GM12878 (cell line): ENCODE data around the gene PTPRD. TPM values are rescaled to one million over a fixed set of nuclear protein-coding genes. Genes with fewer than 3 reads are reported as not detected.

Experiments used
- ATAC-seq: fragments of 200-7000 bp; cut with Tn5 transposase; 3 replicates; pipeline ENCODE4 v1.9.1; 2020; ENCODE audit warnings: mild to moderate bottlenecking, moderate library complexity
- BruUV-seq: library from RNA; stranded (reverse); fragments of 400-500 nt; replicated peaks from 2 replicates; lab custom pipeline; 2021; lab: Mats Ljungman, UMichigan
- CTCF ChIA-PET: fragments of 300-600 bp; sonication (Branson Sonifier 250); formaldehyde crosslinking; extraction: SDS; loops from one replicate; lab custom pipeline; 2021; ENCODE audit warnings: inconsistent platforms; lab: Yijun Ruan, JAX
- POLR2A ChIA-PET: fragments of 350-600 bp; formaldehyde crosslinking; extraction: SDS; loops from one replicate; lab custom pipeline; 2021; ENCODE audit warnings: inconsistent platforms; lab: Charles Lee
- RAD21 ChIA-PET: fragments of 300-600 bp; sonication (Branson Sonifier 250); formaldehyde crosslinking; loops from one replicate; lab custom pipeline; 2023; ENCODE audit warnings: antibody characterized with exemption; ENCODE audit not compliant: unreplicated experiment; lab: Charles Lee
- SMC1A ChIA-PET: fragments of 300-600 bp; sonication (Branson Sonifier 250); formaldehyde crosslinking; loops from one replicate; lab custom pipeline; 2023; ENCODE audit not compliant: unreplicated experiment, uncharacterized antibody; lab: Charles Lee
- DNase-seq: peaks from one replicate; pipeline ENCODE4 v3.0.0-alpha.2; 2011; ENCODE audit warnings: low read depth, low spot score
- FAIRE-seq: peaks from 3 replicates; lab custom pipeline; 2011; peaks lifted over from hg19 to GRCh38; lab: Jason Lieb, UNC
- H2AFZ ChIP-seq: 2 replicates; pipeline ENCODE4 v1.6.0; 2011; ENCODE audit warnings: low read depth, low read length, control low read depth; ENCODE audit not compliant: control insufficient read depth
- H3K27ac ChIP-seq: 2 replicates; pipeline ENCODE4 v1.5.1; 2011; ENCODE audit warnings: control low read depth; ENCODE audit not compliant: control insufficient read depth, insufficient read depth
- H3K27me3 ChIP-seq, 2 experiments: replicated peaks in 1 of 2; 2 replicates each; pipeline versions ENCODE4 v1.6.0 to v1.6.1; 2011; ENCODE audit warnings: low read length in 1 of 2; ENCODE audit not compliant: control insufficient read depth in 2 of 2, insufficient read depth in 2 of 2
- H3K36me3 ChIP-seq, 2 experiments: 2 replicates each; pipeline ENCODE4 v1.5.1; 2011; ENCODE audit warnings: low read length in 1 of 2; ENCODE audit not compliant: control insufficient read depth in 2 of 2, insufficient read depth in 2 of 2
- H3K4me1 ChIP-seq: 2 replicates; pipeline ENCODE4 v1.6.1; 2011; ENCODE audit warnings: mild to moderate bottlenecking, low read length, moderate library complexity, mixed read lengths; ENCODE audit not compliant: control insufficient read depth, insufficient read depth
- H3K4me2 ChIP-seq: 2 replicates; pipeline ENCODE4 v1.6.0; 2011; ENCODE audit warnings: control low read depth; ENCODE audit not compliant: control insufficient read depth, insufficient read depth
- H3K4me3 ChIP-seq: fragments of 200-600 bp; sonication (generic); 2 replicates; pipeline ENCODE4 v1.5.1; 2016
- H3K79me2 ChIP-seq: 2 replicates; pipeline ENCODE4 v1.6.0; 2011; ENCODE audit warnings: low read length; ENCODE audit not compliant: control insufficient read depth, insufficient read depth
- H3K9ac ChIP-seq: 2 replicates; pipeline ENCODE4 v1.8.0; 2011; ENCODE audit warnings: low read length, control low read depth, mixed read lengths; ENCODE audit not compliant: control insufficient read depth, insufficient read depth
- H3K9me3 ChIP-seq: replicated peaks from 3 replicates; pipeline ENCODE4 v1.5.1; 2011; ENCODE audit warnings: mild to moderate bottlenecking, low read length; ENCODE audit not compliant: control insufficient read depth, insufficient read depth
- H4K20me1 ChIP-seq: 2 replicates; pipeline ENCODE4 v1.6.0; 2011; ENCODE audit not compliant: control insufficient read depth, insufficient read depth
- CUX1 ChIP-seq: IDR thresholded peaks from 2 replicates; pipeline ENCODE4 v1.6.1; 2012; ENCODE audit warnings: improper control_type of control experiment, low read depth, low read length; ENCODE audit not compliant: insufficient replicate concordance
- E2F4 ChIP-seq: IDR thresholded peaks from 2 replicates; pipeline ENCODE4 v1.6.1; 2012; ENCODE audit warnings: low read depth, low read length, improper control_type of control experiment
- ELK1 ChIP-seq: IDR thresholded peaks from 2 replicates; pipeline ENCODE4 v1.6.1; 2012; ENCODE audit warnings: low read depth, low read length, improper control_type of control experiment
- GATAD2B ChIP-seq: fragments of 450-650 bp; conservative IDR thresholded peaks from 2 replicates; pipeline ENCODE4 v1.6.1; 2017; ENCODE audit warnings: low read depth, mild to moderate bottlenecking, moderate library complexity
- IRF4 ChIP-seq: IDR thresholded peaks from 2 replicates; pipeline ENCODE4 v1.6.1; 2011; ENCODE audit warnings: low read depth, low read length
- LARP7 ChIP-seq: fragments of 450-650 bp; IDR thresholded peaks from 2 replicates; pipeline ENCODE4 v1.6.1; 2017; ENCODE audit warnings: mild to moderate bottlenecking
- MTA2 ChIP-seq: fragments of 450-650 bp; IDR thresholded peaks from 2 replicates; pipeline ENCODE4 v1.6.1; 2016; ENCODE audit warnings: low read depth, mild to moderate bottlenecking, moderate library complexity
- MTA3 ChIP-seq: IDR thresholded peaks from 2 replicates; pipeline ENCODE4 v1.6.1; 2012; ENCODE audit warnings: low read length, inconsistent platforms, borderline replicate concordance
- RAD21 ChIP-seq: IDR thresholded peaks from 2 replicates; pipeline ENCODE4 v1.6.1; 2011; ENCODE audit warnings: mild to moderate bottlenecking, low read depth, low read length, moderate library complexity; ENCODE audit not compliant: insufficient read depth
- RELB ChIP-seq: fragments of 450-650 bp; IDR thresholded peaks from 2 replicates; pipeline ENCODE4 v1.6.1; 2017; ENCODE audit warnings: low read depth, mild to moderate bottlenecking, moderate library complexity
- REST ChIP-seq: IDR thresholded peaks from 2 replicates; pipeline ENCODE4 v1.6.1; 2012; ENCODE audit warnings: mild to moderate bottlenecking, low read depth, low read length
- ZNF24 ChIP-seq: fragments of 450-650 bp; IDR thresholded peaks from 2 replicates; pipeline ENCODE4 v1.6.1; 2017; ENCODE audit warnings: antibody characterized with exemption, mild to moderate bottlenecking
- WGBS: methylation state at CpG from one replicate; pipeline ENCODE4 v1.1.6; 2016; ENCODE audit warnings: low lambda C conversion rate; ENCODE audit not compliant: insufficient replicate concordance, insufficient coverage; ENCODE audit errors: missing lambda C conversion rate; 5-methylcytosine and 5-hydroxymethylcytosine counted together
- in situ Hi-C: fragments of 300-500 bp; cut with MboI; formaldehyde crosslinking; loops from 9 replicates; pipeline ENCODE4 v1.14.3; 2018; ENCODE audit warnings: mixed read lengths
- intact Hi-C: fragments of 100-400 bp; cut with micrococcal nuclease; formaldehyde crosslinking; loops from one replicate; pipeline ENCODE4 v1.14.2; 2022; ENCODE audit not compliant: unreplicated experiment
- polyA plus RNA-seq, 11 experiments: library from polyadenylated mRNA; depleted of rRNA in 4 of 11; unstranded in 6 of 11; stranded (reverse) in 5 of 11; fragments of >200 nt; fragmentation: Nextera tagmentation in 4 of 11; fragmentation: Illumina TruSeq in 1 of 11; extraction: Ambion mirVana in 4 of 11; extraction: Trizol in 1 of 11; gene quantifications; 1 replicate in 1 of 11; 2 replicates in 10 of 11; pipeline versions ENCODE4 v1.2.1 to v1.2.3, GENCODE V29; 2011 to 2016; ENCODE audit warnings: inconsistent platforms in 2 of 11, missing spikeins in 2 of 11, low read depth in 1 of 11
- total RNA-seq, 4 experiments: library from RNA; depleted of rRNA in 3 of 4; stranded (reverse); fragments of >200 nt in 3 of 4; fragmentation: Illumina TruSeq in 1 of 4; extraction: Trizol in 1 of 4; gene quantifications; 2 replicates each; pipeline versions ENCODE4 v1.2.1 to v1.2.3, GENCODE V29; 2013 to 2021

Gene PTPRD
- total and polyA plus RNA-seq, 10 of the 15 experiments (the other 5 are each of a cell fraction or from before 2014, with no cell fraction given), result under 0.01 to 0.05 (median 0.01) TPM; not detected in 7

GRCh38 chr9:9045572-9045971 is 1567.2 kb downstream of the PTPRD start:
- no peaks in the 10 kb centered on the region for H3K9me3 ChIP-seq
- CTCF ChIA-PET, result no interaction called here
- SMC1A ChIA-PET, result no interaction called here
- WGBS, result 22% methylated on average over 2 of the region's 2 CpGs
- no peak for ATAC-seq
- no peak overlapping the region for H3K9ac ChIP-seq
- intact Hi-C loops (no loop called here), in situ Hi-C loops (no loop called here)
- H3K79me2 ChIP-seq, result no peaks in the 10 kb centered on the region
- H4K20me1 ChIP-seq, result no peaks in the 10 kb centered on the region
- no peak for FAIRE-seq
- no peaks in the 10 kb centered on the region for H3K36me3 ChIP-seq
- H3K4me3 ChIP-seq, result no peak overlapping the region
- POLR2A ChIA-PET, result no interaction called here
- H3K4me1 ChIP-seq, result no peaks in the 10 kb centered on the region
- no TSS peak for BruUV-seq
- no peak overlapping the region for H2AFZ ChIP-seq
- no peak for DNase-seq
- H3K27ac ChIP-seq, result no peak overlapping the region
- H3K27me3 ChIP-seq, result no peaks in the 10 kb centered on the region
- no peak overlapping the region for H3K4me2 ChIP-seq
- RAD21 ChIA-PET, result no interaction called here
- no peak for TF ChIP-seq MTA3
- TF ChIP-seq RELB, result no peak
- TF ChIP-seq IRF4, result no peak
- TF ChIP-seq RAD21, result no peak
- no peak for TF ChIP-seq REST
- TF ChIP-seq LARP7, result no peak
- no peak for TF ChIP-seq MTA2
- no peak for TF ChIP-seq GATAD2B
- no peak for TF ChIP-seq CUX1
- TF ChIP-seq E2F4, result no peak
- TF ChIP-seq ELK1, result no peak
- no peak for TF ChIP-seq ZNF24
